ENCODE data around the gene BCAP31. TPM values are rescaled to one million over a fixed set of nuclear protein-coding genes. Genes with fewer than 3 reads are reported as not detected.

Gene BCAP31
- total and polyA plus RNA-seq, 2 donors (not counting 1 experiment from before 2014, with no cell fraction given) = 94.0 to 133 TPM

GRCh38 chrX:153717445-153717844 is 6.7 kb downstream of the BCAP31 start:
- H3K79me2 ChIP-seq (ENCODE audit: control insufficient read depth, insufficient read depth, low read length) = peaks cover 6% of the 10 kb centered on the region
- H3K4me2 ChIP-seq (ENCODE audit: extremely low read depth, insufficient read depth, low read length) = no peak overlapping the region
- no peak overlapping the region for H2AFZ ChIP-seq (ENCODE audit: low read length)
- no peaks in the 10 kb centered on the region for H3K27me3 ChIP-seq (ENCODE audit: control insufficient read depth, insufficient read depth, low read length)
- H3K9ac ChIP-seq (ENCODE audit: insufficient read depth, low read length) = no peak overlapping the region
- H3K9me3 ChIP-seq (ENCODE audit: control insufficient read depth, insufficient read depth, low read depth, low read length) = no peaks in the 10 kb centered on the region
- peaks cover 6% of the 10 kb centered on the region for H3K36me3 ChIP-seq (ENCODE audit: control insufficient read depth, insufficient read depth, low read length)
- H3K27ac ChIP-seq (ENCODE audit: insufficient read depth, low read length) = no peak overlapping the region
- TF ChIP-seq CTCF (conservative IDR thresholded peaks at IDR 0.05 in 1 of 2, IDR thresholded peaks at IDR 0.05 in 1 of 2; ENCODE audit: low read depth in 1 of 2, low read length in 2 of 2) = no peak
- TF ChIP-seq EZH2 (IDR thresholded peaks at IDR 0.05; ENCODE audit: low read length, missing control alignments) = no peak
- no peaks in the 10 kb centered on the region for H3K4me1 ChIP-seq (ENCODE audit: control insufficient read depth, extremely low read depth, insufficient read depth, low read length)
- no peak overlapping the region for H3K4me3 ChIP-seq (replicated peaks in 1 of 4; ENCODE audit: control extremely low read depth in 1 of 4, insufficient read depth in 1 of 4, low read depth in 3 of 4, low read length in 4 of 4)
- H4K20me1 ChIP-seq (ENCODE audit: control insufficient read depth, extremely low read depth, insufficient read depth, low read length) = no peaks in the 10 kb centered on the region
- DNase-seq (ENCODE audit: low read depth in 2 of 2) = no peak

GRCh38 chrX:153714256-153714655 is 9.9 kb downstream of the BCAP31 start:
- peaks cover 2% of the 10 kb centered on the region for H3K36me3 ChIP-seq (ENCODE audit: control insufficient read depth, insufficient read depth, low read length)
- no peaks in the 10 kb centered on the region for H4K20me1 ChIP-seq (ENCODE audit: control insufficient read depth, extremely low read depth, insufficient read depth, low read length)
- no peak overlapping the region for H2AFZ ChIP-seq (ENCODE audit: low read length)
- DNase-seq (ENCODE audit: low read depth in 2 of 2) = no peak
- no peaks in the 10 kb centered on the region for H3K9me3 ChIP-seq (ENCODE audit: control insufficient read depth, insufficient read depth, low read depth, low read length)
- TF ChIP-seq EZH2 (IDR thresholded peaks at IDR 0.05; ENCODE audit: low read length, missing control alignments) (no peak), CTCF (conservative IDR thresholded peaks at IDR 0.05 in 1 of 2, IDR thresholded peaks at IDR 0.05 in 1 of 2; ENCODE audit: low read depth in 1 of 2, low read length in 2 of 2) (no peak)
- no peak overlapping the region for H3K9ac ChIP-seq (ENCODE audit: insufficient read depth, low read length)
- H3K4me1 ChIP-seq (ENCODE audit: control insufficient read depth, extremely low read depth, insufficient read depth, low read length) = no peaks in the 10 kb centered on the region
- H3K4me3 ChIP-seq (replicated peaks in 1 of 4; ENCODE audit: control extremely low read depth in 1 of 4, insufficient read depth in 1 of 4, low read depth in 3 of 4, low read length in 4 of 4) = no peak overlapping the region
- H3K79me2 ChIP-seq (ENCODE audit: control insufficient read depth, insufficient read depth, low read length) = no peaks in the 10 kb centered on the region
- no peak overlapping the region for H3K27ac ChIP-seq (ENCODE audit: insufficient read depth, low read length)
- no peaks in the 10 kb centered on the region for H3K27me3 ChIP-seq (ENCODE audit: control insufficient read depth, insufficient read depth, low read length)
- H3K4me2 ChIP-seq (ENCODE audit: extremely low read depth, insufficient read depth, low read length) = no peak overlapping the region

GRCh38 chrX:153709726-153710674 is 14.2 kb downstream of the BCAP31 start:
- TF ChIP-seq CTCF (conservative IDR thresholded peaks at IDR 0.05 in 1 of 2, IDR thresholded peaks at IDR 0.05 in 1 of 2; ENCODE audit: low read depth in 1 of 2, low read length in 2 of 2) = no peak
- TF ChIP-seq EZH2 (IDR thresholded peaks at IDR 0.05; ENCODE audit: low read length, missing control alignments) = no peak
- H3K4me2 ChIP-seq (ENCODE audit: extremely low read depth, insufficient read depth, low read length) = no peak overlapping the region
- H4K20me1 ChIP-seq (ENCODE audit: control insufficient read depth, extremely low read depth, insufficient read depth, low read length) = no peaks in the 10 kb centered on the region
- no peak overlapping the region for H3K4me3 ChIP-seq (replicated peaks in 1 of 4; ENCODE audit: control extremely low read depth in 1 of 4, insufficient read depth in 1 of 4, low read depth in 3 of 4, low read length in 4 of 4)
- no peaks in the 10 kb centered on the region for H3K9me3 ChIP-seq (ENCODE audit: control insufficient read depth, insufficient read depth, low read depth, low read length)
- H3K27ac ChIP-seq (ENCODE audit: insufficient read depth, low read length) = no peak overlapping the region
- no peaks in the 10 kb centered on the region for H3K79me2 ChIP-seq (ENCODE audit: control insufficient read depth, insufficient read depth, low read length)
- peaks cover 1% of the 10 kb centered on the region for H3K36me3 ChIP-seq (ENCODE audit: control insufficient read depth, insufficient read depth, low read length)
- no peak overlapping the region for H3K9ac ChIP-seq (ENCODE audit: insufficient read depth, low read length)
- H2AFZ ChIP-seq (ENCODE audit: low read length) = no peak overlapping the region
- no peak for DNase-seq (ENCODE audit: low read depth in 2 of 2)
- no peaks in the 10 kb centered on the region for H3K27me3 ChIP-seq (ENCODE audit: control insufficient read depth, insufficient read depth, low read length)
- no peaks in the 10 kb centered on the region for H3K4me1 ChIP-seq (ENCODE audit: control insufficient read depth, extremely low read depth, insufficient read depth, low read length)
